Activated CD8-positive, alpha-beta memory T cell treated with anti-CD3 and anti-CD28 coated beads for 1 hour (primary cell): ENCODE results near the gene NSD2.
"Not testable (repeated sequence)": the region's sequence is repeated elsewhere in the genome, so short reads cannot be mapped to it uniquely, and the experiment has no call there.

Source experiments
- DNase-seq, 2 donors: peaks; one replicate each; pipeline ENCODE4 v3.0.0-alpha.2; 2020; ENCODE audit warnings: low read depth in 1 of 2; ENCODE audit errors: extremely low read depth in 1 of 2

NSD2 gene

GRCh38 chr4:2031161-2031560 is 160.0 kb downstream of the NSD2 start:
- DNase-seq = not testable (repeated sequence)
